Uterus (tissue), 2 donors: ENCODE data around the gene LYST.

Source experiments
- CTCF ChIP-seq, 4 experiments: fragments of 200-600 bp in 2 of 4; fragments of 450-650 bp in 2 of 4; sonication (generic) in 2 of 4; IDR thresholded peaks; one replicate each; pipeline ENCODE4 v1.5.1; 2016 to 2019; ENCODE audit warnings: antibody characterized with exemption in 4 of 4, mild to moderate bottlenecking in 2 of 4, moderate library complexity in 1 of 4
- POLR2A ChIP-seq, 2 donors: fragments of 450-650 bp; IDR thresholded peaks; one replicate each; pipeline ENCODE4 v1.6.1; 2016; ENCODE audit warnings: antibody characterized with exemption in 2 of 2, mild to moderate bottlenecking in 1 of 2, moderate library complexity in 1 of 2

DNA sequence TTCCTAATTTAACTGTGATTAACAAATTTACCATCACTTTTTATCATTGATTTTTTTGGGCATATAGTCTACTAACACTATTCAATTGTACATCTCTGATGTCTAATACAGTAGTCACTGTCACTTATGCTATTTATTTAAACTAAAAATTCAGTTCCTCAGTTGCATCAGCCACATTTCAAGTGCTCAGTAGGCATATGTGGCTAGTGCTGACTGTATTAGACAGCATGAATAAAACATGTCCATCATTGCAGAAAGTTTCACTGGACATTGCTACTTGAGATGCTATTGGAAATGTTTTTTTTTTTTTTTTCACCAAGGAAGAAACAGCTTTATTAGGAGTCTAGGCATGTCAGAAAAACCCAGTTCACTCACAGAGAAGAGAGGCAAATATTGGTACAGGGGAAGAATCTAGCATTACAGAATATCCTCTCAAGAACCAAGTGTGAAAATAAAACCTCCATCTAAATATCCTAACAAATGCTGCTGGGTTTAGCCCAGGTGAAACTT is 109.1 kb downstream of the LYST start:
- TF ChIP-seq CTCF (IDR thresholded peaks at IDR 0.05) (no peak), POLR2A (IDR thresholded peaks at IDR 0.05) (no peak)
